GM12892 (cell line): ENCODE data around the gene UCP3.

Source experiments
- POLR2A ChIP-seq: IDR thresholded peaks from 2 replicates; pipeline ENCODE4 v1.6.1; 2011; ENCODE audit warnings: low read depth, low read length, control low read depth
- POLR2AphosphoS5 ChIP-seq: IDR thresholded peaks from 2 replicates; pipeline ENCODE4 v1.6.1; 2011; ENCODE audit warnings: low read depth, low read length, control low read depth

- TF ChIP-seq POLR2AphosphoS5 (no peak), POLR2A (no peak)
Observed at GRCh38 chr11:74048993-74049392, 40.1 kb upstream of the UCP3 start.
